ENCODE results near the gene TNFAIP3.
"Not testable (repeated sequence)": the region's sequence is repeated elsewhere in the genome, so short reads cannot be mapped to it uniquely, and the experiment has no call there.

The TNFAIP3 gene

DNA sequence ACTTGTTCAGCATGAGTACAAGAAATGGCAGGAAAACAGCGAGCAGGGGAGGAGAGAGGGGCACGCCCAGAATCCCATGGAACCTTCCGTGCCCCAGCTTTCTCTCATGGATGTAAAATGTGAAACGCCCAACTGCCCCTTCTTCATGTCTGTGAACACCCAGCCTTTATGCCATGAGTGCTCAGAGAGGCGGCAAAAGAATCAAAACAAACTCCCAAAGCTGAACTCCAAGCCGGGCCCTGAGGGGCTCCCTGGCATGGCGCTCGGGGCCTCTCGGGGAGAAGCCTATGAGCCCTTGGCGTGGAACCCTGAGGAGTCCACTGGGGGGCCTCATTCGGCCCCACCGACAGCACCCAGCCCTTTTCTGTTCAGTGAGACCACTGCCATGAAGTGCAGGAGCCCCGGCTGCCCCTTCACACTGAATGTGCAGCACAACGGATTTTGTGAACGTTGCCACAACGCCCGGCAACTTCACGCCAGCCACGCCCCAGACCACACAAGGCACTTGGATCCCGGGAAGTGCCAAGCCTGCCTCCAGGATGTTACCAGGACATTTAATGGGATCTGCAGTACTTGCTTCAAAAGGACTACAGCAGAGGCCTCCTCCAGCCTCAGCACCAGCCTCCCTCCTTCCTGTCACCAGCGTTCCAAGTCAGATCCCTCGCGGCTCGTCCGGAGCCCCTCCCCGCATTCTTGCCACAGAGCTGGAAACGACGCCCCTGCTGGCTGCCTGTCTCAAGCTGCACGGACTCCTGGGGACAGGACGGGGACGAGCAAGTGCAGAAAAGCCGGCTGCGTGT, 11.6 kb downstream of the TNFAIP3 start:
- no peak for DNase-seq (ENCODE audit: low read depth in 2 of 2)

DNA sequence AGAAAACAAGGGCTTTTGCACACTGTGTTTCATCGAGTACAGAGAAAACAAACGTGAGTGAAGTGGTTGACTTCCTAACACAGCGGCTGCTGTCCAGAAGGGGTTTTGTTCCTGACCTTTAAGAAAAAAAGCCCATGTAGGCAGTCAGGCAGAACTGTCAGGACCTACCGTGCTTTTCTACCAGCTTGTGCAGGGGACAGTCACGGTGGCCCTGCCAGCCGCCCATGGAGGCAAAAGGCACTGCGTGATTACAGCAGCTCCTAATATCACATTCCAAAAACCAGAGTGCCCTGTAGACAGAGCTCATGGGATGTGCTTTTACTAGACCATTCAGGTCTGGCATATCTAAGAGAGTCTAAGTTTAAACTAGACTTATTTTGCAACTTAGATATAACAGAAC, 12.2 kb downstream of the TNFAIP3 start:
- no peak for DNase-seq (ENCODE audit: low read depth in 2 of 2)

- DNase-seq (ENCODE audit: low read depth in 2 of 2), result no peak
These were observed 13.1 kb downstream of the TNFAIP3 start for GRCh38 chr6:137879885-137880745.

GRCh38 chr6:137880746-137881521, 13.9 kb downstream of the TNFAIP3 start:
- no peak for DNase-seq (ENCODE audit: low read depth in 2 of 2)

- DNase-seq (ENCODE audit: low read depth in 2 of 2), result no peak
These were observed 14.4 kb downstream of the TNFAIP3 start for GRCh38 chr6:137881522-137881886.

DNA sequence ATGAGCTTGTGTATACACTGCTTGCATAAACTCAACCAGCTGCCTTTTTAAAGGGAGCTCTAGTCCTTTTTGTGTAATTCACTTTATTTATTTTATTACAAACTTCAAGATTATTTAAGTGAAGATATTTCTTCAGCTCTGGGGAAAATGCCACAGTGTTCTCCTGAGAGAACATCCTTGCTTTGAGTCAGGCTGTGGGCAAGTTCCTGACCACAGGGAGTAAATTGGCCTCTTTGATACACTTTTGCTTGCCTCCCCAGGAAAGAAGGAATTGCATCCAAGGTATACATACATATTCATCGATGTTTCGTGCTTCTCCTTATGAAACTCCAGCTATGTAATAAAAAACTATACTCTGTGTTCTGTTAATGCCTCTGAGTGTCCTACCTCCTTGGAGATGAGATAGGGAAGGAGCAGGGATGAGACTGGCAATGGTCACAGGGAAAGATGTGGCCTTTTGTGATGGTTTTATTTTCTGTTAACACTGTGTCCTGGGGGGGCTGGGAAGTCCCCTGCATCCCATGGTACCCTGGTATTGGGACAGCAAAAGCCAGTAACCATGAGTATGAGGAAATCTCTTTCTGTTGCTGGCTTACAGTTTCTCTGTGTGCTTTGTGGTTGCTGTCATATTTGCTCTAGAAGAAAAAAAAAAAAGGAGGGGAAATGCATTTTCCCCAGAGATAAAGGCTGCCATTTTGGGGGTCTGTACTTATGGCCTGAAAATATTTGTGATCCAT, 15.3 kb downstream of the TNFAIP3 start:
- no peak for DNase-seq (ENCODE audit: low read depth in 2 of 2)

- no peak for DNase-seq (ENCODE audit: low read depth in 2 of 2)
These were observed 16.5 kb downstream of the TNFAIP3 start for GRCh38 chr6:137883400-137884148.

DNA sequence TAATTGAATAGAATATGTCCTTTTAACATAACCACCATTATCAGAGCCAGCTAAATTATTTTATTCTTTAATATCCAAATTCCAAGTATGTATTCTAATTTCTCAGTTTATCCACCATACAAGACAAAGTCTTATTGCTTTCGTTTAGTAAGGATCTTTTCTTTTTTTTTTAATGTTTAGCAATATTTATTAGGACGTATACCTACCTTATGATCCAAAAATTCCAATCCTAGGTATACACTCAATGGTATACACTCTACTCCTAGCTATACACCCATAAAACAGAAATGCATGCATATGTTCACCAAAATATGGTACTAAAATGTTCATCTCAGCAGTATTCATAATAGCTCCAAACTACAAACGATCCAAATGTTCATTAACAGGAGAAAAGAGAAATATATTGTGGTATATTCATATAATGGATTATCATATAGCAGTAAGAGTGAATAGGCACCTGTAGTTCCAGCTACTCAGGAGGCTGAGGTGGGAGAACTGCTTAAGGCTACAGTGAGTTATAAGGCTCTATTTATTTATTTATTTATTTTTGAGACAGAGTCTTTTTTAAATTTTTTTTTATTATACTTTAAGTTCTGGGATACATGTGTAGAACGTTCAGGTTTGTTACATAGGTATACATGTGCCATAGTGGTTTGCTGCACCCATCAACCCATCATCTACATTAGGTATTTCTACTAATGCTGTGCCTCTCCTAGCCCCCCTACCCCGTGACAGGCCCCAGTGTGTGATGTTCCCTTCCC, 17.3 kb downstream of the TNFAIP3 start:
- DNase-seq (ENCODE audit: low read depth in 2 of 2), result no peak

GRCh38 chr6:137884910-137885229, 17.8 kb downstream of the TNFAIP3 start:
- not testable (repeated sequence) for DNase-seq (ENCODE audit: low read depth in 2 of 2)

- DNase-seq (ENCODE audit: low read depth in 2 of 2), result not testable (repeated sequence)
These were observed 19.2 kb downstream of the TNFAIP3 start for GRCh38 chr6:137886226-137886625.

GRCh38 chr6:137890983-137891537, 24.0 kb downstream of the TNFAIP3 start:
- no peak for DNase-seq (ENCODE audit: low read depth in 2 of 2)

DNA sequence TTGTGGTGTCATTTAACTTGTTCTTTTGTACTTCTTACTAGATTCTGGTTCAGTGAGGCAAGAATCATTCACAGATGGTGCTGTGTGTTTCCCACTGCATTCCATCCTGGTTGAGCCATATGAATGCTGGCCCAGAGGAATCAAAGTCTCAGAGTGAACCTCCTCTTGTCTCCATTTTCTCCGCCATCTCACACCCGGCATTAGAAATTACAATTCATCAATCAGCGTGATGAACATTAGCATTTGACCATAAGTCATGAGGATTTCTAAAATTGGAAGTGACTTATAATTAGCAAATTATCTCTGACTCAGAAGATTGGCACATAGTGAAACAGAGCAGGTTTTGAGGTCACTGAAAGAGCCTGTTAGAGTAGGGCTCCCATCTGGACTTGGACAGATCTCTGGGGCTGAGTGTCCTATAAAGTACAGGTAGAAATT, 25.2 kb downstream of the TNFAIP3 start:
- no peak for DNase-seq (ENCODE audit: low read depth in 2 of 2)

- DNase-seq (ENCODE audit: low read depth in 2 of 2), result no peak
These were observed 26.1 kb downstream of the TNFAIP3 start for GRCh38 chr6:137893181-137893580.

GRCh38 chr6:137893726-137894125, 26.7 kb downstream of the TNFAIP3 start:
- DNase-seq (ENCODE audit: low read depth in 2 of 2), result no peak

DNA sequence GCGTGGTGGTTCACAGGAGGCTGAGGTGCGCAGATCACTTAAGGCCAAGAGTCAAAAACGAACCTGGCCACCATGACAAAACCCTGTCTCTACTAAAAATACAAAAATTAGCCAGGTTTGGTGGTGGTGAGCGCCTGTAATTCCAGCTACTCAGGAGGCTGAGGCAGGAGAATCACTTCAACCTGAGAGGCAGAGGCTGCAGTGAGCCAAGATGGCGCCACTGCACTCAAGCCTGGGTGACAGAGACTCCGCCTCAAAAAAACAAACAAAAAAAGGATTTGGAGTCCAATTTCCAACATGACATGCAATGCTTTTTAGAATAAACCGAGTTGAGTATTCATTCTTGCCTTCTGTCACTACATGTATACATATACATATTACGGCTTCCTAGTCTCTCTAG, 27.3 kb downstream of the TNFAIP3 start:
- not testable (repeated sequence) for DNase-seq (ENCODE audit: low read depth in 2 of 2)

GRCh38 chr6:137894779-137895385, 27.8 kb downstream of the TNFAIP3 start:
- DNase-seq (ENCODE audit: low read depth in 2 of 2), result no peak

- DNase-seq (ENCODE audit: low read depth in 2 of 2), result no peak
These were observed 29.6 kb downstream of the TNFAIP3 start for GRCh38 chr6:137896647-137897046.

GRCh38 chr6:137900815-137901214, 33.8 kb downstream of the TNFAIP3 start:
- DNase-seq (ENCODE audit: low read depth in 2 of 2), result no peak

- no peak for DNase-seq (ENCODE audit: low read depth in 2 of 2)
These were observed 34.4 kb downstream of the TNFAIP3 start for GRCh38 chr6:137901454-137901853.

Data from stimulated activated CD8-positive, alpha-beta memory T cell treated with anti-CD3 and anti-CD28 coated beads, Interleukin-7, amount 100 ng/mL, for 4 hours (primary cell).